HCEC 1CT (cell line): ENCODE measurements around the gene MAP7D1.
A peak's percentile ranks its signal among the peaks of the same experiment; 100 is the strongest.

Source experiments
- DNase-seq: peaks from one replicate; pipeline ENCODE4 v3.0.0-alpha.2; 2017

The MAP7D1 gene

GRCh38 chr1:36128126-36128904 lies 27.6 kb upstream of the MAP7D1 start:
- no peak for DNase-seq

- DNase-seq, result no peak
Measured at GRCh38 chr1:36128905-36129206, 27.1 kb upstream of the MAP7D1 start.

GRCh38 chr1:36132029-36132428 lies 23.9 kb upstream of the MAP7D1 start:
- DNase-seq, result no peak

- DNase-seq, result peak; percentile 87
Measured at GRCh38 chr1:36133484-36133883, 22.5 kb upstream of the MAP7D1 start.

DNA sequence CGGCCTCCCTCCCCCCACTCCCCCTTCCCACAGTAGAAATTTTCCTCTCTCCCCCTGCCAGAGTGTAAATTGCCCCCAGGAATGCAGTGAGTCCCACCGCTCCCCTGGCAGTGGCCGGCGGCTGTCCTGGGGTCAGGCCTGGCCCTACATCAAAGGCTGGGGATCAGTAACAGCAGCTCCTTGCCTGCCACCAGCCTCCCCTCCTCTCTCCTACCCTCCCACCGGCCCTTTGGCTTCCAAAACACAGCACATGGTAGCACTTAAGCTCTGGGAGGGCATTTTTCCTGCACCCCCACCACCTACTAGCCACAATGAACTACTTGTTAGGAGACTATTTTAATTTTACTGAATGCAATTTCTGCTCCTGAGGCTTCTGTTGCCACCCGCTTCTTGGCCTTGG lies 21.9 kb upstream of the MAP7D1 start:
- no peak for DNase-seq

DNA sequence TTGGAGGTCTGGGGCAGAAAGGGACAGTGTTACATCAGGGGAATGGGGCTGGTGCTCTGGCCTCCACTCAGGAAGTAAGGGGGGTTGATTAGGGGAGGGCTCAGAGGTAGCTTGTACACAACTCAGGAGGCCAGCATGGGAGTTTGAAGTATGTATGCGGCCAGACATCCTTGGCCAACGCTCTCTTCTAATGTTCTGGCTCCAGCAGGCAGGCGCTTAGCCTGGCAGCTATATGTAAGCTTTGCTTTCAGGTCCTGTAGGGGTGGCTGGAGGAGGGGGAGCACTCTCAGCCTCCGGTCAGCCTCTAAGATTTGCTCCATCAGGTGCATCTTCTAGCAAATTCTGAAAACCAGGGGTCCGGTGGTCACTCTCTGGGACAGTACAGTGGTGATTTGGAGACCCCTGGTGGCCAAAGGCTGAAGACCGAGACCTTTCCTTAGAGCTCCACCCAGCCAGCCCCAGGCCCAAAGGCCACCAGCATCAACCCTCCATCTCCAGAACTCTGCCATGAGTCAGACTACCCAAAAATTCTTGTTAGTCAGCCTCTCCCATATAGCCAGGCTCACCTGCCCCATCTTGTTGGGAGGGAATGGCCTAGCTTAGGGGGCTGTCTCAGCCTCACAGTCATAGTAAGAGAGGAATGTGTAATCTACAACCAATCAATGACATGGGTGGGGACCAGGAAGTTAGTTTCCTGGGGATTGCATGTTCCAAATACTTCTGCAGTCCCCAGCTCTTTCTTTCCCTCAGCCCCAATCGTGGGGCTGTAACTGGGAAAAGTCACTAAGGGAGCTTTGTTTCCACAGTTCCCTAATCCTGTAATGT lies 21.2 kb upstream of the MAP7D1 start:
- DNase-seq, result no peak

DNA sequence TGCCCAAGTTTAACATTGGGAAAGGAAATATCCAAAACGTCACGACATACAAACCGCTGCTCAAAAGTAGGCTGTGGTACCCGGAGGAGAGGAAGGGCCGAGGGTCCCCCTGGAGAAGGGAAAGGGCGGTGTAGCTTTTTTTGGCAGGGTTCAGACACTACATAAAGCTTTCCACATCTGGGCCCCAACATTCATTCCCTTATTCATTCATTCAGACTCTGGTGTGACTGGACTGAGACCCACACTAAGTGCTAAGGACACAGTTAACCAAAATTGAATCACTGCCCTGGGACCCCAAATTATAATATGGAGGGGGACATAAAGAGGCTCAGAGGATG lies 20.7 kb upstream of the MAP7D1 start:
- no peak for DNase-seq

DNA sequence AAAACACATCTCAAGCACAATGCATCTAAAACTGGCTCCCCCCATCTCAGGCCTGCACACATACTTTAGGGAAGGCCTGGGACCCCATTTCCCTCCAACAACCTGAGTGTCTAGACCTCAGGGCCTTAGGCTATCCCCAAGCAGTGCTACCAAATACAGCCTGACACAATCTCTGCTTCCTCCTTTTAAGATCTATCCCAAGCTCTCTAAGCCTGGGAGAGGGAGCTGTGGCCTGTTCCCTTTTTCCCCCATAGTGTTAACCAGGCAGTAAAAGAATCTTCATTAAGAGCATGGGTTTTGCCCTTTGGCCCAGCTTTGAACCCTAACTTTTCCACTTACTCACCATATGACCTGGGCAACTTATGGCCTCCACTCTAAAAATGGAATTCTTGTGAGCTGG lies 20.2 kb upstream of the MAP7D1 start:
- DNase-seq, result no peak

- peak; percentile 80 for DNase-seq
Measured at GRCh38 chr1:36136535-36136934, 19.4 kb upstream of the MAP7D1 start.

DNA sequence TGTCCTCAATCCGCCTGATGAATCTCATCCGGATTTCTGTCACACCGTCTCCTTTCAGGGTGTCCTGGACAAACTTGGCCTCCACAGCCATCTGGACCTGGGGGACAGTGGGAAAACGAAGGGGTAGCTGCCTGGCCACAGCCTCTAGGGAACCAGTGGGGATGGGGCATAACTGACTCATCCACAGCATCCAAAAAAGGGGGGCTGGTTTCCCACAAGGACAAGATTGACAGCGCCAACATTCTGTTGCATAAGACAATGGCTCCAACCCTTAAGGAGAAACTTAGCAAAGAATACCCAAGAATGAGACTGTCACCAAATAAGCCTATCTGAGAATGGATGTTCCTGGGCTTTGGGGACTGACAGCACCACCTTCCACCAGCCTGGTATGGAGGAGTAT lies 18.7 kb upstream of the MAP7D1 start:
- DNase-seq, result no peak

- no peak for DNase-seq
Measured at GRCh38 chr1:36137776-36138175, 18.2 kb upstream of the MAP7D1 start.

DNA sequence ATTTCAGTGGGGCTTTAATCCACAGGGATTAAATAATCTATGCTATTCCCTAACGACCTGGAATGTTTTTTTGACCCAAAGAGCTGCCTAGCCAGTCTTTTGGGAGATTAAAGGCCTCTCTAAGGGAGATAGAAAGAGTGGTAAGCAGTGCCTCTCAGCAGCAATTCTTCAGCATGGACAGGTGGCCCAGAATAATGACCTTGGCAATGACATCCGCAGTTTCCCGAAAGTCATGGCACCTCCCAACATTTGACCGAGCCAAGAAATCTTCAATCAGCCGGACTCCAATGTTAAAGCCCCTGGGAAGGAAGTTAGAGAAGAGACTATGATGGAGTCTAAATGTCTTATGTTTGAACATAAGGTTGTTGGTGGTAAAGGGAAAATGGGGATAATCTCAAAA lies 16.4 kb upstream of the MAP7D1 start:
- no peak for DNase-seq

GRCh38 chr1:36142121-36142520 lies 13.8 kb upstream of the MAP7D1 start:
- no peak for DNase-seq

DNA sequence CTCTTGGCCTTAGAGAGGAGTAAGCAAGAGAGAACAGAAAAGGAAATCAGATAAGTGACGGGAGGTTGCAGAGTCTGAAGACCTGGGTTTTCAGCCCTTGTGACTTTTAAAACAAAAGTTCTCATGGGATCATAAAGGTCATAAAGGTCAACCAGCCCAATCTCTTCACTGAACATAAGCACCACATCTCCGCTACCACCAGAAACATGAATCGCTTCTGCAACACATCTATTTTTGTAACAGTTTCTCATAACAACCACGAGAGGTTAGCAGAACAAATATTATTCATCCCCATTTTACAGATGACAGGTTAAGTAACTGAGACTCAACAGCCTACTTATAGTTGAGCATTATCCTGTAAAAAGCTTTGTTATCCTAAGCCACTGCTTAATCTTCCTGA lies 12.5 kb upstream of the MAP7D1 start:
- no peak for DNase-seq

DNA sequence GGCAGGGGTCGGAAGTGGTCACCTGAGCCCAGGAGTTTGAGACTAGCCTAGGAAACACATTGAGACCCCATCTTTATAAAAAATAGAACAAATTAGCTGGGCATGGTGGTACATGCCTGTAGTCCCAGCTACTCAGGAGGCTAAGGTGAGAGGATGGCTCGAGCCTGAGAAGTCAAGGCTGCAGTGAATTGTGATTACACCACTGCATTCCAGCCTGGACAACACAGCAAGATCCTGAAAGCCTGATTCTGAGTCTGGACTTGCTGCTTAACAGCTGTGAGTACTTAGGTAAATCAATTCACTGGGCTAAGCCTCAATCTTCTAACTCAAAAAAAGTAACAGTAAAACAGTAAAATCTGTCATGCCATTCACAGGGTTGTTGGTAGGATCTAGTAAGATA lies 11.5 kb upstream of the MAP7D1 start:
- no peak for DNase-seq

- no peak for DNase-seq
Measured at GRCh38 chr1:36148821-36149236, 7.1 kb upstream of the MAP7D1 start.

- DNase-seq, result peak; percentile 100
Measured at GRCh38 chr1:36149237-36149972, 6.6 kb upstream of the MAP7D1 start, which contains the start of gene TRAPPC3. Gene TRAPPC3, minus strand, starts transcription at chr1:36149486. Its CDS starts 108 bp downstream, at chr1:36149378.

GRCh38 chr1:36149973-36150295 lies 6.0 kb upstream of the MAP7D1 start:
- DNase-seq, result no peak

DNA sequence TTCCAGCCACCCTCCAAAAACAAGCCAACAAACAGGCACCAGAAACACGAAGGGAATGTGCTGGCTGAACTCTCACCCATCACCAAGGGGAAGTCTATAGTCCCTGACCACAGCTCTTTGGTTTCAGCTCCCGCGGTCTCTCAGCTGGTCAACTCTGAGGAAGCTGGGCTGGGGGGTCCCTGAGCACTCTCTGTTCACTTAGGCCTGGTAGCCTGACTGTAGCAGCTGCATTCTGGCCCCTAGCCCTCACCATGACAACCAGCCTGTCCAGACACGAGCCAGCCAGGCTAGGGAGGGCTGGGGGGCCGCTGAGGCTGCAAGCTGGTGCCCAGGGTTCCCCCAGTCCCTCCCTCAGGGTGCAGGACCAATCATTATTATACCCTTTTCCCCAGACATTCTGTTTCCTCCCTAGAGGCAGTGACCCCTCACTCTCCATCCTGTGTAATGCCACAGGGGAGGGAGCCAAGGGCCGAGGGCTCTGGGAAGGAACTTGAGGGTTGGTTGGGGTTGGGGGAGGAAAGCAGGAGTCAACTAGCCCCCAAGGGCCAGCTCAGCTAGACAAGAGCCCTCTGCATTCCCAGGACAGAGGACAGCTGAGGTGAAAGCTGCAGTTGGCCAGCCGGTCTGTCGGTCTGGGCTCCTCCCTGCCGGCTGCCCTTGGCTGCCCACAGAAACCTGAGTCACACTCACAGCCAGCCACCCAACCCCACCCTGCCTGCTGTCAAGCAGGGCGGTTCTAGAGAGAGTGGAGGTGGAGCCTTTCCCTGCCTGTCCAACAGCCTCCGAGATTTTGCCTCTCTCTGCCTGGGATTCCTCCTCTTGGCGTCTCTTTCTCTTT lies 5.4 kb upstream of the MAP7D1 start:
- DNase-seq, result peak; percentile 97

DNA sequence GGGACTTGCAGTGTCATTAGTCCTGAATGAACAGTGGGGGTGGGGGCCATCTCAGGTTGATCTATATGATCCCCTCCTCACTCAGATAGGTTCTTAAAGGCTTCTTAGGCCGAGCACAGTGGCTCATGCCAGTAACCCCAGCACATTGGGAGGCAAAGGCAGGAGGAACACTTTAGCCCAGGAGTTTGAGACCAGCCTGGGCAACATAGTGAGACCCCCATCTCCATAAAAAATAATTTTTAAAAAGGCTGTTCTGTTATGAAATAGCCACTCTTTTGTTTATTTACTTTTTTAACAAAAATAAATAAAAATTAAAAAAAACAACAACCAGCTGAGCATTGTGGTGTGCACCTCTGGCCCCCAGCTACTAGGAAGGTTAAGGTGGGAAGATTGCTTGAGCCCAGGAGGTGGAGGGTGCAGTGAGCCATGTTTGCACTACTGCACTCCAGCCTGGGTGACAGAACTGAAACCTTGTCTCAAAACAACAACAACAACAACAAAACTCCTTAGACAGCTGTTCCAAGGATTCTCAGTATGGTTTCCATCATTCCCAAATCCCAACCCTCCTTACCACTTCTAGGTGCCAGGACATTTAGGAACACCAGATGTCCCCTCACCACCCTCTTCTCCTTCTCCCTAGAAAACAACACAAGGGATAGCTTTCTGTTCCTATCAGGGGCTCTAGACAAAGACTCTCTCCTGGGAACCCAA lies 4.7 kb upstream of the MAP7D1 start:
- no peak for DNase-seq

DNA sequence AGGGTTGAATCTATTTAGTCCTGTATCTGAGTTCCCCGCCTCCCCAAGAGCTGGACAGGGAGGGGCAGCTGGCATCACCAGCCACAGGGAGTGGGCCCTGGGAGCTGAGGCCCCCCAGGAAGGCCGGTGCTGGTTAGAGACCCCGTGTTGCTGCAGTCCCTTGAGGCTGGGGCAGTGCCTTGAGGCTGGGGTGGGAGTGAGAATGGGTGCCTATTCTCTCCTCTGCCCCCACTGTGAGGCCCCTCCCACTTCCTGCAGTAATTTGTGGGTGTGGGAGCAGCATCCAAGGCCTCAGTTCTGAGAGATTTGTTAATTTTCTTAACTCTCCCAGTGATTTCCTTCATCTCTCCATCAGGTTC lies 4.1 kb upstream of the MAP7D1 start:
- DNase-seq, result no peak

DNA sequence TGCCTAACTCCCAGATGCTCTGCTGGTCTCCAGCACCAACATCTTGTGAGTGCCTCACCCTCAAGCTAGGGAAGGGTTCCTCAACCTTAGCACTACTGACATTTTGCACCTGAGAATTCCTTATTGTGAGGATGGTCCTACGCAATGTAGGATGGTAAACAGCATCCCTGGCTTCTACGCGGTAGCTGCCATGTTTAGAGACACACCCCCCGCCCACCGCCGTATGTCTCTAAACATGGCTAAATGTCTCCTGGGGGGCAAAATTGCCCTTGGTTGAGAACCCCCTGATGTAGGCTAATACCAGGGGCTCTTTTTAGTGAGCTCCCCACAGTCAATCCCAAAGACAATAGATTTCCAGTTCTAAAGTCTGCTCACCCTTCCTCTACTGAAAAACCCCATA lies 2.5 kb upstream of the MAP7D1 start:
- DNase-seq, result no peak

GRCh38 chr1:36154335-36154734 lies 1.6 kb upstream of the MAP7D1 start:
- no peak for DNase-seq
